ENCODE measurements around the gene DROSHA. TPM values are rescaled to one million over a fixed set of nuclear protein-coding genes. Genes with fewer than 3 reads are reported as not detected.

DROSHA gene
- total RNA-seq, result 28.2 and 30.2 TPM in 2 replicates

GRCh38 chr5:31531888-31532547 is at the start of gene DROSHA, which contains the start of gene C5orf22:
Gene DROSHA (minus strand): TSS chr5:31532093. CDS start chr5:31529059, 3,034 bp downstream.
Gene C5orf22 (plus strand): TSS chr5:31532301. CDS start chr5:31532393, 92 bp downstream.

Small RNAs within 50 kb of the gene (small RNA-seq; reads per million reads assigned to genes)
- gene RF00019, result not detected

Other genes with a start within 250 kb of the DROSHA start
- 18.6 and 27.3 TPM in 2 replicates for gene C5orf22, start 208 bp upstream of the DROSHA start, total RNA-seq
- 0.81 and 6.0 TPM in 2 replicates for gene PDZD2, start 107.0 kb upstream of the DROSHA start, total RNA-seq

Data from hair follicle dermal papilla cell (primary cell).